B cell (primary cell): Measurements from ENCODE around the gene PAPSS1. TPM values are rescaled to one million over a fixed set of nuclear protein-coding genes. Genes with fewer than 3 reads are reported as not detected.

Source experiments
- ATAC-seq: fragments of 200-7000 bp; cut with Tn5 transposase; one replicate; pipeline ENCODE4 v1.10.0; 2021; ENCODE audit warnings: low read depth, mild to moderate bottlenecking, moderate number of reproducible peaks, moderate library complexity
- CTCF ChIA-PET: fragments of 350-600 bp; sonication (Branson Sonifier 250); formaldehyde crosslinking; loops from one replicate; lab custom pipeline; 2021; ENCODE audit warnings: antibody characterized with exemption, inconsistent platforms; lab: Charles Lee
- POLR2A ChIA-PET: fragments of 350-600 bp; sonication (Branson Sonifier 250); formaldehyde crosslinking; loops from one replicate; lab custom pipeline; 2021; ENCODE audit warnings: antibody characterized with exemption; lab: Charles Lee
- DNase-seq: peaks from one replicate; pipeline ENCODE4 v3.0.0; 2013
- H2AFZ ChIP-seq: 2 replicates; pipeline ENCODE4 v1.6.1; 2012; ENCODE audit warnings: mild to moderate bottlenecking, low read depth, low read length; ENCODE audit not compliant: insufficient read depth, poor library complexity, severe bottlenecking
- H3K27ac ChIP-seq, 2 donors: 1 replicate in 1 of 2; 2 replicates in 1 of 2; pipeline ENCODE4 v1.5.1; 2012 to 2013; ENCODE audit warnings: low read length in 2 of 2, mild to moderate bottlenecking in 2 of 2, moderate library complexity in 1 of 2
- H3K27me3 ChIP-seq, 4 experiments: fragments of 200-600 bp in 1 of 4; sonication (generic) in 1 of 4; replicated peaks in 1 of 4; 1 replicate in 2 of 4; 2 replicates in 2 of 4; pipeline versions ENCODE4 v1.6.1 to v1.7.0; 2013 to 2016; ENCODE audit warnings: low read length in 3 of 4, mild to moderate bottlenecking in 2 of 4, mixed read lengths in 1 of 4, moderate library complexity in 1 of 4; ENCODE audit not compliant: insufficient read depth in 4 of 4, control insufficient read depth in 3 of 4; ENCODE audit errors: control extremely low read depth in 1 of 4
- H3K36me3 ChIP-seq, 2 experiments: replicated peaks in 1 of 2; 1 replicate in 1 of 2; 2 replicates in 1 of 2; pipeline versions ENCODE4 v1.6.1 to v1.7.1; 2013; ENCODE audit warnings: low read length in 1 of 2; ENCODE audit not compliant: insufficient read depth in 2 of 2, control insufficient read depth in 1 of 2; ENCODE audit errors: control extremely low read depth in 1 of 2, extremely low read depth in 1 of 2
- H3K4me1 ChIP-seq, 2 donors: fragments of 200-600 bp in 1 of 2; sonication (generic) in 1 of 2; 1 replicate in 1 of 2; 2 replicates in 1 of 2; pipeline versions ENCODE4 v1.5.1 to v1.6.1; 2013 to 2017; ENCODE audit warnings: low read length in 2 of 2; ENCODE audit not compliant: control insufficient read depth in 2 of 2, insufficient read depth in 2 of 2
- H3K4me2 ChIP-seq: replicated peaks from 2 replicates; pipeline ENCODE3; 2012; ENCODE audit warnings: mild to moderate bottlenecking, low read depth, low read length; ENCODE audit not compliant: poor library complexity, severe bottlenecking
- H3K4me3 ChIP-seq, 5 experiments: fragments of 200-600 bp in 1 of 5; sonication (generic) in 1 of 5; 1 replicate in 3 of 5; 2 replicates in 2 of 5; pipeline versions ENCODE4 v1.5.1 to v1.7.0; 2011 to 2016; ENCODE audit warnings: low read length in 4 of 5, mild to moderate bottlenecking in 4 of 5, low read depth in 2 of 5, control low read depth in 1 of 5, moderate library complexity in 1 of 5; ENCODE audit not compliant: insufficient read depth in 1 of 5; ENCODE audit errors: control extremely low read depth in 1 of 5, extremely low read depth in 1 of 5
- H3K79me2 ChIP-seq: fragments of 200-600 bp; sonication (generic); one replicate; pipeline ENCODE4 v1.6.0; 2016; ENCODE audit warnings: low read length; ENCODE audit not compliant: control insufficient read depth, insufficient read depth
- H3K9ac ChIP-seq: fragments of 200-600 bp; sonication (generic); 2 replicates; pipeline ENCODE4 v1.6.1; 2017; ENCODE audit warnings: mild to moderate bottlenecking, low read length, moderate library complexity
- H3K9me3 ChIP-seq, 3 donors: one replicate each; pipeline versions ENCODE4 v1.6.1 to v1.7.1; 2013; ENCODE audit warnings: low read length in 2 of 3; ENCODE audit not compliant: control insufficient read depth in 2 of 3, insufficient read depth in 1 of 3; ENCODE audit errors: control extremely low read depth in 1 of 3
- H4K20me1 ChIP-seq: 2 replicates; pipeline ENCODE4 v1.6.0; 2012; ENCODE audit warnings: mild to moderate bottlenecking, low read length; ENCODE audit not compliant: insufficient read depth, control insufficient read depth, poor library complexity, severe bottlenecking
- H3K27ac Mint-ChIP-seq: one replicate; pipeline ENCODE4 v1.8.0; 2021; ENCODE audit warnings: mixed read lengths
- H3K27me3 Mint-ChIP-seq: one replicate; pipeline ENCODE4 v1.8.0; 2021; ENCODE audit warnings: mixed read lengths
- H3K4me1 Mint-ChIP-seq: one replicate; pipeline ENCODE4 v1.8.0; 2021; ENCODE audit warnings: mixed read lengths
- H3K4me3 Mint-ChIP-seq: one replicate; pipeline ENCODE4 v1.8.0; 2021; ENCODE audit warnings: mixed read lengths
- H3K9me3 Mint-ChIP-seq: one replicate; pipeline ENCODE4 v1.8.0; 2022; ENCODE audit warnings: mixed read lengths; ENCODE audit not compliant: insufficient read depth
- CTCF ChIP-seq: fragments of 200-600 bp; IDR thresholded peaks from one replicate; pipeline ENCODE4 v1.8.0; 2022; ENCODE audit warnings: antibody characterized with exemption, mild to moderate bottlenecking
- EZH2 ChIP-seq: IDR thresholded peaks from 2 replicates; pipeline ENCODE4 v1.6.1; 2012; ENCODE audit warnings: borderline replicate concordance, low read depth, mild to moderate bottlenecking, moderate library complexity, low read length; ENCODE audit not compliant: insufficient read depth, poor library complexity, severe bottlenecking
- WGBS: methylation state at CpG from one replicate; pipeline ENCODE4 v1.1.5; 2013; ENCODE audit warnings: missing lambda C conversion rate; ENCODE audit not compliant: insufficient coverage; 5-methylcytosine and 5-hydroxymethylcytosine counted together
- intact Hi-C: fragments of 100-400 bp; cut with micrococcal nuclease; formaldehyde crosslinking; loops from one replicate; pipeline ENCODE4 v1.10.0; 2022
- polyA plus RNA-seq: library from polyadenylated mRNA; depleted of rRNA; stranded (reverse); fragments of >200 nt; gene quantifications from 2 replicates; pipeline ENCODE4 v1.2.3, GENCODE V29; 2012
- total RNA-seq, 2 donors: library from RNA; stranded (reverse); fragments of 120-200 nt in 1 of 2; gene quantifications; 1 replicate in 1 of 2; 2 replicates in 1 of 2; pipeline versions ENCODE4 v1.2.3 to v1.2.4, GENCODE V29; 2013 to 2022

The PAPSS1 gene
- total and polyA plus RNA-seq, 2 donors (not counting 1 experiment from before 2014, with no cell fraction given) = 21.4 to 33.9 TPM

- intact Hi-C loops = no loop called here
- no peak for TF ChIP-seq EZH2
- TF ChIP-seq CTCF = no peak
- POLR2A ChIA-PET = interaction anchor here (0.7 kb wide), 1 partner anchor 16 kb away, joined by 3 read pairs; no protein-coding TSS in a partner anchor
- Mint-ChIP-seq H3K4me1 (no peaks in the 10 kb centered on the region), H3K27ac (no peak overlapping the region), H3K9me3 (no peaks in the 10 kb centered on the region), H3K4me3 (no peak overlapping the region), H3K27me3 (no peaks in the 10 kb centered on the region)
- Histone ChIP-seq H3K27ac (no peak overlapping the region), H3K9me3 (no peaks in the 10 kb centered on the region), H3K4me1 (no peaks in the 10 kb centered on the region), H3K4me3 (no peak overlapping the region), H3K79me2 (no peaks in the 10 kb centered on the region), H4K20me1 (no peaks in the 10 kb centered on the region), H2AFZ (no peak overlapping the region), H3K4me2 (no peak overlapping the region), H3K27me3 (no peaks in the 10 kb centered on the region), H3K9ac (no peak overlapping the region), H3K36me3 (peaks cover 5 to 26% of the 10 kb centered on the region in 2 experiments)
- CTCF ChIA-PET = no interaction called here
- DNase-seq (no peak), ATAC-seq (no peak)
Observed at GRCh38 chr4:107683873-107684272, 36.2 kb downstream of the PAPSS1 start.

GRCh38 chr4:107682306-107682705 lies 37.7 kb downstream of the PAPSS1 start:
- Mint-ChIP-seq H3K4me1 (no peaks in the 10 kb centered on the region), H3K27ac (no peak overlapping the region), H3K27me3 (no peaks in the 10 kb centered on the region), H3K4me3 (no peak overlapping the region), H3K9me3 (no peaks in the 10 kb centered on the region)
- no peaks in the 10 kb centered on the region for H4K20me1 ChIP-seq
- WGBS = no CpG with 5 or more reads among the region's 3 CpGs
- no peaks in the 10 kb centered on the region for H3K4me1 ChIP-seq
- H3K4me3 ChIP-seq = no peak overlapping the region
- no peak overlapping the region for H3K27ac ChIP-seq
- intact Hi-C loops = no loop called here
- no peak overlapping the region for H3K9ac ChIP-seq
- POLR2A ChIA-PET = no interaction called here
- no peaks in the 10 kb centered on the region for H3K27me3 ChIP-seq
- ATAC-seq = no peak
- no peak for TF ChIP-seq EZH2
- no peak for TF ChIP-seq CTCF
- CTCF ChIA-PET = interaction anchor here (1.1 kb wide), 1 partner anchor 21 kb away, joined by 3 read pairs; no protein-coding TSS in a partner anchor
- no peak overlapping the region for H2AFZ ChIP-seq
- no peaks in the 10 kb centered on the region for H3K79me2 ChIP-seq
- no peak for DNase-seq
- no peaks in the 10 kb centered on the region for H3K9me3 ChIP-seq
- no peak overlapping the region for H3K4me2 ChIP-seq
- H3K36me3 ChIP-seq = peaks cover 5 to 31% of the 10 kb centered on the region in 2 experiments
